Measurements from ENCODE around the gene ETFA.

Gene ETFA

GRCh38 chr15:76208084-76208785 is 103.0 kb downstream of the ETFA start:
- H3K4me3 ChIP-seq (ENCODE audit: low read depth in 1 of 2, low read length in 2 of 2): no peak overlapping the region
- H3K36me3 ChIP-seq (ENCODE audit: control insufficient read depth in 1 of 2, insufficient read depth in 2 of 2, low read length in 2 of 2): peaks cover 17 to 59% of the 10 kb centered on the region in 2 donors
- no peak overlapping the region for H3K9ac ChIP-seq (ENCODE audit: low read depth in 1 of 2, low read length in 2 of 2)
- H3K9me3 ChIP-seq (ENCODE audit: control insufficient read depth in 1 of 2, low read length in 2 of 2): no peaks in the 10 kb centered on the region
- no peaks in the 10 kb centered on the region for H3K27me3 ChIP-seq (ENCODE audit: control insufficient read depth in 1 of 2, insufficient read depth in 2 of 2, low read length in 2 of 2)
- no peaks in the 10 kb centered on the region for H3K4me1 ChIP-seq (ENCODE audit: control insufficient read depth in 1 of 2, insufficient read depth in 2 of 2, low read length in 2 of 2)
- no peak overlapping the region for H3K27ac ChIP-seq (ENCODE audit: low read depth, low read length)

GRCh38 chr15:76206325-76206976 is 104.8 kb downstream of the ETFA start:
- Histone ChIP-seq H3K27me3 (ENCODE audit: control insufficient read depth in 1 of 2, insufficient read depth in 2 of 2, low read length in 2 of 2) (no peaks in the 10 kb centered on the region), H3K4me3 (ENCODE audit: low read depth in 1 of 2, low read length in 2 of 2) (no peak overlapping the region), H3K27ac (ENCODE audit: low read depth, low read length) (no peak overlapping the region), H3K9ac (ENCODE audit: low read depth in 1 of 2, low read length in 2 of 2) (no peak overlapping the region), H3K4me1 (ENCODE audit: control insufficient read depth in 1 of 2, insufficient read depth in 2 of 2, low read length in 2 of 2) (no peaks in the 10 kb centered on the region), H3K9me3 (ENCODE audit: control insufficient read depth in 1 of 2, low read length in 2 of 2) (no peaks in the 10 kb centered on the region), H3K36me3 (ENCODE audit: control insufficient read depth in 1 of 2, insufficient read depth in 2 of 2, low read length in 2 of 2) (peaks cover 12 to 46% of the 10 kb centered on the region in 2 donors)

- Histone ChIP-seq H3K4me1 (ENCODE audit: control insufficient read depth in 1 of 2, insufficient read depth in 2 of 2, low read length in 2 of 2) (no peaks in the 10 kb centered on the region), H3K27me3 (ENCODE audit: control insufficient read depth in 1 of 2, insufficient read depth in 2 of 2, low read length in 2 of 2) (no peaks in the 10 kb centered on the region), H3K4me3 (ENCODE audit: low read depth in 1 of 2, low read length in 2 of 2) (no peak overlapping the region), H3K36me3 (ENCODE audit: control insufficient read depth in 1 of 2, insufficient read depth in 2 of 2, low read length in 2 of 2) (peaks cover 4 to 32% of the 10 kb centered on the region in 2 donors), H3K27ac (ENCODE audit: low read depth, low read length) (no peak overlapping the region), H3K9me3 (ENCODE audit: control insufficient read depth in 1 of 2, low read length in 2 of 2) (no peaks in the 10 kb centered on the region), H3K9ac (ENCODE audit: low read depth in 1 of 2, low read length in 2 of 2) (no peak overlapping the region)
Measured at GRCh38 chr15:76204916-76205460, 106.3 kb downstream of the ETFA start.

GRCh38 chr15:76204109-76204845 is 107.0 kb downstream of the ETFA start:
- Histone ChIP-seq H3K27ac (ENCODE audit: low read depth, low read length) (no peak overlapping the region), H3K4me1 (ENCODE audit: control insufficient read depth in 1 of 2, insufficient read depth in 2 of 2, low read length in 2 of 2) (no peaks in the 10 kb centered on the region), H3K9me3 (ENCODE audit: control insufficient read depth in 1 of 2, low read length in 2 of 2) (no peaks in the 10 kb centered on the region), H3K36me3 (ENCODE audit: control insufficient read depth in 1 of 2, insufficient read depth in 2 of 2, low read length in 2 of 2) (peaks cover 4 to 26% of the 10 kb centered on the region in 2 donors), H3K9ac (ENCODE audit: low read depth in 1 of 2, low read length in 2 of 2) (no peak overlapping the region), H3K27me3 (ENCODE audit: control insufficient read depth in 1 of 2, insufficient read depth in 2 of 2, low read length in 2 of 2) (no peaks in the 10 kb centered on the region), H3K4me3 (ENCODE audit: low read depth in 1 of 2, low read length in 2 of 2) (no peak overlapping the region)

- Histone ChIP-seq H3K9me3 (ENCODE audit: control insufficient read depth in 1 of 2, low read length in 2 of 2) (no peaks in the 10 kb centered on the region), H3K4me1 (ENCODE audit: control insufficient read depth in 1 of 2, insufficient read depth in 2 of 2, low read length in 2 of 2) (no peaks in the 10 kb centered on the region), H3K9ac (ENCODE audit: low read depth in 1 of 2, low read length in 2 of 2) (no peak overlapping the region), H3K27ac (ENCODE audit: low read depth, low read length) (no peak overlapping the region), H3K27me3 (ENCODE audit: control insufficient read depth in 1 of 2, insufficient read depth in 2 of 2, low read length in 2 of 2) (no peaks in the 10 kb centered on the region), H3K36me3 (ENCODE audit: control insufficient read depth in 1 of 2, insufficient read depth in 2 of 2, low read length in 2 of 2) (peaks cover 4 to 23% of the 10 kb centered on the region in 2 donors), H3K4me3 (ENCODE audit: low read depth in 1 of 2, low read length in 2 of 2) (no peak overlapping the region)
Measured at GRCh38 chr15:76203346-76204108, 107.7 kb downstream of the ETFA start.

- no peaks in the 10 kb centered on the region for H3K27me3 ChIP-seq (ENCODE audit: control insufficient read depth in 1 of 2, insufficient read depth in 2 of 2, low read length in 2 of 2)
- H3K4me3 ChIP-seq (ENCODE audit: low read depth in 1 of 2, low read length in 2 of 2): no peak overlapping the region
- H3K36me3 ChIP-seq (ENCODE audit: control insufficient read depth in 1 of 2, insufficient read depth in 2 of 2, low read length in 2 of 2): peaks cover 0 to 12% of the 10 kb centered on the region in 2 donors
- peaks cover 10 to 12% of the 10 kb centered on the region in 2 donors for H3K4me1 ChIP-seq (ENCODE audit: control insufficient read depth in 1 of 2, insufficient read depth in 2 of 2, low read length in 2 of 2)
- no peaks in the 10 kb centered on the region for H3K9me3 ChIP-seq (ENCODE audit: control insufficient read depth in 1 of 2, low read length in 2 of 2)
- no peak overlapping the region for H3K9ac ChIP-seq (ENCODE audit: low read depth in 1 of 2, low read length in 2 of 2)
- no peak overlapping the region for H3K27ac ChIP-seq (ENCODE audit: low read depth, low read length)
Measured at GRCh38 chr15:76201536-76202255, 109.6 kb downstream of the ETFA start.

- Histone ChIP-seq H3K4me3 (ENCODE audit: low read depth in 1 of 2, low read length in 2 of 2) (no peak overlapping the region), H3K9ac (ENCODE audit: low read depth in 1 of 2, low read length in 2 of 2) (no peak overlapping the region), H3K36me3 (ENCODE audit: control insufficient read depth in 1 of 2, insufficient read depth in 2 of 2, low read length in 2 of 2) (peaks cover 0 to 6% of the 10 kb centered on the region in 2 donors), H3K27me3 (ENCODE audit: control insufficient read depth in 1 of 2, insufficient read depth in 2 of 2, low read length in 2 of 2) (no peaks in the 10 kb centered on the region), H3K4me1 (ENCODE audit: control insufficient read depth in 1 of 2, insufficient read depth in 2 of 2, low read length in 2 of 2) (peaks cover 18% of the 10 kb centered on the region in 2 donors), H3K9me3 (ENCODE audit: control insufficient read depth in 1 of 2, low read length in 2 of 2) (no peaks in the 10 kb centered on the region), H3K27ac (ENCODE audit: low read depth, low read length) (no peak overlapping the region)
Measured at GRCh38 chr15:76200641-76201105, 110.6 kb downstream of the ETFA start.

GRCh38 chr15:76200083-76200465 is 111.2 kb downstream of the ETFA start:
- Histone ChIP-seq H3K9me3 (ENCODE audit: control insufficient read depth in 1 of 2, low read length in 2 of 2) (no peaks in the 10 kb centered on the region), H3K4me1 (ENCODE audit: control insufficient read depth in 1 of 2, insufficient read depth in 2 of 2, low read length in 2 of 2) (peaks cover 18% of the 10 kb centered on the region in 2 donors), H3K4me3 (ENCODE audit: low read depth in 1 of 2, low read length in 2 of 2) (no peak overlapping the region), H3K9ac (ENCODE audit: low read depth in 1 of 2, low read length in 2 of 2) (no peak overlapping the region), H3K27me3 (ENCODE audit: control insufficient read depth in 1 of 2, insufficient read depth in 2 of 2, low read length in 2 of 2) (no peaks in the 10 kb centered on the region), H3K27ac (ENCODE audit: low read depth, low read length) (no peak overlapping the region), H3K36me3 (ENCODE audit: control insufficient read depth in 1 of 2, insufficient read depth in 2 of 2, low read length in 2 of 2) (peaks cover 0 to 4% of the 10 kb centered on the region in 2 donors)

All from duodenal mucosa (tissue), 2 donors.